ENCODE results near the gene COMMD10.
"Not testable (repeated sequence)": the region's sequence is repeated elsewhere in the genome, so short reads cannot be mapped to it uniquely, and the experiment has no call there.

COMMD10 gene

GRCh38 chr5:116084871-116085715, at the start of gene COMMD10:
Gene COMMD10 (plus strand): TSS chr5:116085025.
- DNase-seq: peak; percentile 70 to 81

- no peak for DNase-seq
Measured at GRCh38 chr5:116035123-116035522, 49.7 kb upstream of the COMMD10 start.

DNA sequence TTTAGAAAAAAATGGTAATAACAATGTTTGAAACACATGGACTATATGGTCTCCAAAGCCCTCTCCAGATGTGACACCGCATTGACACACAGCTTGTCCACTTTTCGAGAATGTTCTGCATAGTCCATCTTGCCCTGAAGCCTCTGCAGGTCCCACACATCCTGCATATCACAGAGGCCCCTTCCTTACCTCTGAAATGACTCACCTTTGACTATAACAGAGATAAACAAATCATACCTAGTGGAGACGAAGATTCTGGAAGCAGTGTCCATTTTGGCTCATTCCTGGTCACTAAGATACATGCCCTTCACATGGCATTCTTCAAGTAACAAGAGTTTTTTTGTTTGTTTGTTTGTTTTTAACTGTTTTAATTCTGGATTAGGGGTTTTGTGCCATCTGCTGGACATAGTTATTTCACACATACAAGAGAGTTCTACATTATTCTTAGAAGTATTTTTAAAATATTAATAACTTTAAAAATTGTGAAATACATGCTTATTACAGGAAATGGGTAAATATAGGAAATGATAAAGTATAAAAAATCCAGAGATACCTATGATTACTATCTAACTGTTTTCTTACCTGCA, 47.5 kb upstream of the COMMD10 start:
- DNase-seq: no peak

- no peak for DNase-seq
Measured at GRCh38 chr5:116038817-116039216, 46.0 kb upstream of the COMMD10 start.

DNA sequence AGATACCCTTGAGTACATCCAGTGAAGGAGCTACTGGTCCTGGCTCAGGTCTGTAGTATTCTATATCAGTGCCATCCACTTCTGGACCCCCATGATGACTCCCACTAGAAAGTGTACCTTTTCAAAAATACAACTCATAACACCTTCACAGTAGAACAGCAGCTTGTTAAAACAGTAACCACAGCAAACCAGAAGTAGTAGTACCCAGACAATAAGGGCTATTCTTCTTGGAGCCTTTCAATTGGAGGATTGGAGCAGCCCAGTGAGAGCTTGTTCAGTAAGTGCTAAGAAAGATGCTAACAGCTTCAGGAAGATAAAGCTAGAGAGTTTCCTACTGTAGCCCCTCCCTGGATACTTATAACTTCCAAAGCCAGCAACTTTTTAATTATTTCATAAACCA, 42.5 kb upstream of the COMMD10 start:
- DNase-seq: no peak

GRCh38 chr5:116044073-116044472, 40.8 kb upstream of the COMMD10 start:
- no peak for DNase-seq

GRCh38 chr5:116045821-116046220, 39.0 kb upstream of the COMMD10 start:
- no peak for DNase-seq

DNA sequence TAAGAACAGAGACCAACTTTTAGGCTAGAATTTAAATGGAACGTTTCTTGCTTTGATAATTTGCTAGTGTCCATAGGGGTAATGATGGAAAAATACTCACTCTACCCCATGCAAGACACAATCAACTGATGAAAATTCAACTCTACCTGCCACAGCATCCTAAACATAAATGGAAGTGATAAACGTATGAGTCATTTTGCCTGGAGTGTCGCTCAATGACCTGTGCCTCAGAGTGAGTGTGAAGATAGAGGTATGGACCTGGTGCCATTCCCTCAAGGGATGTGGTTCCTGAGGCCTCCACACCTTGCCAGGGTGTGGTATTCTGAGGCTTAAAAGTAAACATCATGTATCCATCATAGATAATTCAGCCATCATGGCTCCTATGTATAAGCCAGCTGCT, 38.6 kb upstream of the COMMD10 start:
- no peak for DNase-seq

- DNase-seq: no peak
Measured at GRCh38 chr5:116046823-116047222, 38.0 kb upstream of the COMMD10 start.

GRCh38 chr5:116058346-116058936, 26.4 kb upstream of the COMMD10 start:
- DNase-seq: no peak

DNA sequence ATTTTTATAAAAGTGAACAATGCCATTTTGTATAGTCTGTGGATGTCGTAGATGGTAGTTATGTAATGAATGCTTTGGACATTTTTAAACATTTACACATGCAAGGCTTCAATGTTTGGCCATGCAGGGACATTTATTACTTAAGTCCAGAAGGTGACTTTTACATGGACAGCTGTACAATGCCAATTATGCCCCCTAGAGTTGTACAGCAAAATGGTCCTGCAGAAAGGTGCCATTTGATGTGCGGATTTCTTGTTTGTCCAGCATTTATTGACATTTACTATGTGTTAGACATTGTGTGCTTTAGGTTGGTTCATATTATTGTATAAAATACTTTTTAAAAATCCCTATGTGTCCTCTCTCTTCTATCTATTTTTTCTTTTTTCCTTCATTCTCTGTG, 22.5 kb upstream of the COMMD10 start:
- DNase-seq: no peak

- no peak for DNase-seq
Measured at GRCh38 chr5:116063950-116064349, 20.9 kb upstream of the COMMD10 start.

GRCh38 chr5:116068028-116068632, 16.7 kb upstream of the COMMD10 start:
- DNase-seq: no peak

DNA sequence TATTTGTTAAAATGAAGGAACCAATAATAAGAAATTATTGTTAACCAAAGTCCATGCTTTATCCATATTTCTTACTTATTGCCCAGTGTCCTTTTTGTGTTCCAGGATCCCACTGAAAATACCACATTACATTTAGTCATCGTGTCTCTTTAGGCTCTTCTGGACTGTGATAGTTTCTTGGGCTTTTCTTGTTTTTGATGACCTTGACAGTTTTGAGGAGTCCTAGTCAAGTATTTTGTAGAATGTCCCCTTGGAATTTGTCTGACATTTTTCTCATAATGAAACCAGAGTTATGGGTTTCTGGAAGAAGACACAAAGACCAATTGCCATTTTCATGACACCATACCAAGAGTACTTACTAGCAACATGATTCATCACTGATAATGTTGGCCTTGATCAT, 13.6 kb upstream of the COMMD10 start:
- no peak for DNase-seq

- DNase-seq: peak in 1 of 2 experiments; percentile 16
Measured at GRCh38 chr5:116075191-116075831, 9.5 kb upstream of the COMMD10 start.

GRCh38 chr5:116076496-116076895, 8.3 kb upstream of the COMMD10 start:
- DNase-seq: no peak

GRCh38 chr5:116078199-116078598, 6.6 kb upstream of the COMMD10 start:
- DNase-seq: no peak

GRCh38 chr5:116084287-116084691, 536 bp upstream of the COMMD10 start:
- DNase-seq: no peak

DNA sequence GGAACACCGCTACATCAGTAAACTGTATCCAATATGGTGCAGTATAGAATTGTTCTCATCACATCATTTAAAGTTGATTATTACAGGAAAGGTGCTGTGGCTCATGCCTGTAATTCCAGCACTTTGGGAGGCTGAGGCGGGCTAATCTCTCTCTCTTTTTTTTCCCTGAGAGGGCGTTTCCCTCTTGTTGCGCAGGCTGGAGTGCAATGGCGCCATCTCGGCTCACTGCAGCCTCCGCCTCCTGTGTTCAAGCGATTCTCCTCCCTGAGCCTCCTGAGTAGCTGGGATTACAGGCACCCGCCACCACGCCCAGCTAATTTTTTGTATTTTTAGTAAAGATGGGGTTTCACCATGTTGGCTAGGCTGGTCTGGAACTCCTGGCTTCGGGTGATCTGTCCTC, 1.5 kb downstream of the COMMD10 start:
- not testable (repeated sequence) for DNase-seq

DNA sequence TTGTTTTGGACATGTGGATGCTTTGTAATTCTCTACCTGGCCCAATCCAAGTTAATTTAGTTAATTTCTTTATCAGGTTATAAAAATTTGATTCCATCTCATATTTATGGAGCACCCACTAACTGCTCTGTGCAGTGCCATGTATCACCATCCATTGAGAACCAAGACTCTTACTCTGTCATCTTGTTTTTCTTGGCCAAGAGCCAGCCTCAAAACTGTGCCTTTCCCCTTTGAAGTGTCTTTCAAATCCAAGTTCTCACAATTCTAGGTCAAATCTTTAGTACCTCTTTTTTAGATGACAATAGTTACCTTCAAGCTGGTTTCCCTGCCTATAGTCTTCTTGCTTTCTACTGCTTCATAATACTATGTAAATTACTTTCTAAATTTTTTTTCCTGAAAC, 3.2 kb downstream of the COMMD10 start:
- no peak for DNase-seq

- DNase-seq: no peak
Measured at GRCh38 chr5:116090302-116090701, 5.5 kb downstream of the COMMD10 start.

DNA sequence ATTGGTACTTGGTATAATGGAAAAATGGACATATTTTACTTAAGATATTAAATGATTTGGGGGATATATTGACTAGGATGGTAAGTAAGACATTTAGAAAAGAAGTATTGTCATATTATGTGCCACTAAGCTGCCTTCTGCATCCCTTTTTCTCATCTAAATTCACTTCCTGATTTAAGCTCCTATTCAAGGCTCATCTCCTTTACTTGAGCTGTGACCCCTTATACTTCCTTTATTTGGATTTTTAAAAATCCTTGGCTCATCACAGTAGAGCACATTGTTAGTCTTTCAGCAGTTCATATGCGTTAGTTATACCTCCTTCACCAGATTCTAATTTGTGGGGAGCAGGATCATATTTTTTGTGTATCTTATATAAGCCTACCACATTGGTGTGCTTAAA, 6.6 kb downstream of the COMMD10 start:
- no peak for DNase-seq

GRCh38 chr5:116097301-116097700, 12.5 kb downstream of the COMMD10 start:
- DNase-seq: no peak

All from stimulated activated CD4-positive, alpha-beta T cell treated with anti-CD3 and anti-CD28 coated beads, Interleukin-4, amount 100 ng/mL, for 4 hours (primary cell).